Left renal cortex interstitium (tissue), 4 donors: ENCODE results near the gene ZGLP1. TPM values are rescaled to one million over a fixed set of nuclear protein-coding genes. Genes with fewer than 3 reads are reported as not detected.
A peak's percentile ranks its signal among the peaks of the same experiment; 100 is the strongest.
"Not testable (repeated sequence)": the region's sequence is repeated elsewhere in the genome, so short reads cannot be mapped to it uniquely, and the experiment has no call there.

Experiments
- DNase-seq, 4 donors: peaks; one replicate each; pipeline ENCODE4 v3.0.0-alpha.2; 2013; ENCODE audit warnings: low read depth in 4 of 4, low spot score in 2 of 4, missing footprints in 1 of 4
- polyA plus RNA-seq, 4 donors: library from polyadenylated mRNA; unstranded; fragments of 120-200 nt; gene quantifications; one replicate each; pipeline ENCODE4 v1.2.1, GENCODE V29; 2013; ENCODE audit not compliant: insufficient read length in 4 of 4

The ZGLP1 gene
- polyA plus RNA-seq, 4 donors, result 2.8 to 11.8 (median 6.9) TPM

GRCh38 chr19:10283301-10284064 is 26.1 kb downstream of the ZGLP1 start:
- DNase-seq, result no peak

DNA sequence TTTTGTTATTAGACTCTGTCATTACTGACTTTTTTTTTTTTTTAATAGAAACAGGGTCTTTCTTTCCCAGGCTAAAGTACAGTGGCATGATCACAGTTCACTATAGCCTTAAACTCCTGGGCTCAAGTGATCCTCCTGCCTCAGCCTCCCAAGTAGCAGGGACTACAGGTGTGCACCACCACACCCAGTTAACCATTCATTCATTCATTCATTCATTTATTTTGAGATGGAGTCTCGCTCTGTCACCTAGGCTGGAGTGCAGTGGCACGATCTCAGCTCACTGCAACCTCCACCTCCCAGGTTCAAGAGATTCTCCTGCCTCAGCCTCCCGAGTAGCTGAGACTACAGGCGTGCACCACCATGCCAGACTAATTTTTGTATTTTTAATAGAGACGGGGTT is 27.6 kb downstream of the ZGLP1 start:
- DNase-seq, result not testable (repeated sequence)

- no peak for DNase-seq
Observed at GRCh38 chr19:10279737-10280442, 29.7 kb downstream of the ZGLP1 start.

- no peak for DNase-seq
Observed at GRCh38 chr19:10278935-10279334, 30.7 kb downstream of the ZGLP1 start.

- no peak for DNase-seq
Observed at GRCh38 chr19:10277795-10278589, 31.6 kb downstream of the ZGLP1 start.

DNA sequence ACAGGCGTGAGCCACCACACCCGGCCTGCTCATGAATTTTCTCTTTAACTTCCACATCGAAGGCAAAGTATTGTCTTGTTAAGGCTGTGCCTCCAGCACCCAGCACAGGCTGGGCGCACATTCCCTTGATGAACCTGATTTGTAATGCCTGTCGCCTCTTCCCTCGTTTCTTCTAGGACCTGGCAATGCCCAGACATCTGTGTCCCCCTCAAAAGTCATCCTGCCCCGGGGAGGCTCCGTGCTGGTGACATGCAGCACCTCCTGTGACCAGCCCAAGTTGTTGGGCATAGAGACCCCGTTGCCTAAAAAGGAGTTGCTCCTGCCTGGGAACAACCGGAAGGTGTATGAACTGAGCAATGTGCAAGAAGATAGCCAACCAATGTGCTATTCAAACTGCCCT is 35.0 kb downstream of the ZGLP1 start:
- DNase-seq, result no peak

GRCh38 chr19:10271543-10272086 is 38.0 kb downstream of the ZGLP1 start:
- no peak for DNase-seq

DNA sequence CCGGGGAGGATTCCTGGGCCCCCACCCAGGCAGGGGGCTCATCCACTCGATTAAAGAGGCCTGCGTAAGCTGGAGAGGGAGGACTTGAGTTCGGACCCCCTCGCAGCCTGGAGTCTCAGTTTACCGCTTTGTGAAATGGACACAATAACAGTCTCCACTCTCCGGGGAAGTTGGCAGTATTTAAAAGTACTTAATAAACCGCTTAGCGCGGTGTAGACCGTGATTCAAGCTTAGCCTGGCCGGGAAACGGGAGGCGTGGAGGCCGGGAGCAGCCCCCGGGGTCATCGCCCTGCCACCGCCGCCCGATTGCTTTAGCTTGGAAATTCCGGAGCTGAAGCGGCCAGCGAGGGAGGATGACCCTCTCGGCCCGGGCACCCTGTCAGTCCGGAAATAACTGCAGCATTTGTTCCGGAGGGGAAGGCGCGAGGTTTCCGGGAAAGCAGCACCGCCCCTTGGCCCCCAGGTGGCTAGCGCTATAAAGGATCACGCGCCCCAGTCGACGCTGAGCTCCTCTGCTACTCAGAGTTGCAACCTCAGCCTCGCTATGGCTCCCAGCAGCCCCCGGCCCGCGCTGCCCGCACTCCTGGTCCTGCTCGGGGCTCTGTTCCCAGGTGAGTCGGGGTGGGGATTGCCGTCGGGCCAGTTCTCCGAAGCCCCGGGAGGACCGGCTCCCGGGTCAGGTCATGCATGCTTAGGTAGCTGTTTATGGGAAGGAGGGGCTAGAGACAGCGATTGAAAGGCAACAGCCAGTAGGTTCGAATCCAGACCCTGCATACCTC is 38.8 kb downstream of the ZGLP1 start, which contains the start of gene ICAM1:
TSS of gene ICAM1 (plus strand) at position 505 of the 779 bp plus-strand sequence. CDS start at position 545, 40 bp downstream.
- DNase-seq, result no peak

- DNase-seq, result no peak
Observed at GRCh38 chr19:10270180-10270615, 39.4 kb downstream of the ZGLP1 start.

DNA sequence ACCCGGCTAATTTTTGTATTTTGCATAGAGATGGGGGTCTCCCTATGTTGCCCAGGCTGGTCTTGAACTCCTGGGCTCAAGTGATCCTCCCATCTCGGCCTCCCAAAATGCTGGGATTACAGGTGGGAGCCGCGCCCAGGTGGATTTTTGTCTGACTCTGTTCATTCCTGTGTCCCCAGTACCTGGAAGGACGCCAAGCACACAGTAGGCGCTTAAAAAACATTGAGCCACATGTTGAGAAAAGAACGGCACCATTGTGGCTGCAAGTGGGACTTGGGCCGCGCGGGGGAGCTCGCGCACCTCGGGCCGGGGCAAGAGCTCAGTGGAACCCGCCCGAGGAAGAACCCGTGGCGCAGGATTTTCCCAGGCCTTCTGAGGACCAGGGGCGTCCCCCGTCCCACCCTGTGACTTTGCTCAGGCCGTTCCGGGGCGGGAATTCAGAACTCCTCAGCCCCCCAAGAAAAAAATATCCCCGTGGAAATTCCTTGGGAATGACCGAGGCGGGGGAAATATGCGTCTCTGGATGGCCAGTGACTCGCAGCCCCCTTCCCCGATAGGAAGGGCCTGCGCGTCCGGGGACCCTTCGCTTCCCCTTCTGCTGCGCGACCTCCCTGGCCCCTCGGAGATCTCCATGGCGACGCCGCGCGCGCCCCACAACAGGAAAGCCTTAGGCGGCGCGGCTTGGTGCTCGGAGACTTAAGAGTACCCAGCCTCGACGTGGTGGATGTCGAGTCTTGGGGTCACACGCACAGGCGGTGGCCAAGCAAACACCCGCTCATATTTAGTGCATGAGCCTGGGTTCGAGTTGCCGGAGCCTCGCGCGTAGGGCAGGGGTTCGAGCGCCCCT is 40.1 kb downstream of the ZGLP1 start:
- no peak for DNase-seq

- DNase-seq, result no peak
Observed at GRCh38 chr19:10268071-10268470, 41.5 kb downstream of the ZGLP1 start.

DNA sequence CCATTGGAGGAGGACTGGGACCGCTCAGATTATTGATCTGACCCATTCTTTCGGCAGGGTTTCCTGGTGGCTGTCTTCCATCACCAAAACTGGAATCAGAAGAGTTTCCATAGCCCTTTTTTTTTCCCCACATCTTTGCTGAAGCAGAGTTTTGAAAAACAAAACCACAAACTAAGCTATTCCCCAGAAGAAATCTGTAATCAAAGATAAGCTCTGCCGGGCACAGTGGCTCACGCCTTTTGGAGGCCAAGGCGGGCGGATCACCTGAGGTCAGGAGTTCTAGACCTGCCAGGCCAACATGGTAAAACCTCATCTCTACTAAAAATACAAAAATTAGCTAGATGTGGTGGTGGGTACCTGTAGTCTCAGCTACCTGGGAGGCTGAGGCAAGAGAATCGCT is 42.9 kb downstream of the ZGLP1 start:
- DNase-seq, result no peak

- no peak for DNase-seq
Observed at GRCh38 chr19:10262771-10263170, 46.8 kb downstream of the ZGLP1 start.

GRCh38 chr19:10260141-10260584 is 49.5 kb downstream of the ZGLP1 start:
- no peak for DNase-seq

GRCh38 chr19:10259162-10259905 is 50.3 kb downstream of the ZGLP1 start:
- peak in 3 of 4 donors; percentile 61 to 83 (median 69) for DNase-seq

- DNase-seq, result no peak
Observed at GRCh38 chr19:10258080-10258710, 51.4 kb downstream of the ZGLP1 start.

DNA sequence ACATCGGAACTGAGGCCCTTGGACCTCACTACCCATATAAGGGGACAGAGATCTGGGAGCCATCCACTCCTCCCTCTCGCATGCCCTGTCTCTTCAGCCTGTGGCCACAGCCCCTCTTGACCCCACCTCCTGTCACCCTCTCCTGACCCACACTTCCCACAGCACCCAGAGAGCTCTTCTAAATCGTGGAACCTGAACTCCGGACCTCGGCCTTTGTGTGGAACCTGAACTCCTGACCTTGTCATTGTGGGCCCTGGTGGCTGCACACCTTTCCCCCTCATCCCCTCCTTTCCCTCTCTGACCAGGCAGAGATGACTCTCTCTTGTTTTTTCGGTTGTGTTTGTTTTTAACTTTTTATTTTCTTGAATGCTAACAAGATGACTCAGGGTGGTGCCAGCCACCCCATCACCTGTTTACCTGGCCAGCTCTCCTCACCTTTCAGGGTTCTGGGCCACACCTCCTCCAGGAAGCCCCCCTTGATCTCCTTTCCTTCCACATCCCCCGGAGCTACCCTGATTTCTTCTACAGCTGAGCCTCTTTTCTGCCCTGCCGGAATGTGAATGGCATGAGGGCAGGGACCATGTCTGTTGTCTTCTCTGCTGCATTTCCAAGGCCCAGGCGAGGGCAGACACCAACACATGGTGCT is 52.5 kb downstream of the ZGLP1 start:
- no peak for DNase-seq
